HEK293T (cell line): ENCODE results near the gene PRKAR1B.

Source experiments
- CTCF ChIA-PET: fragments of 350-600 bp; formaldehyde crosslinking; extraction: SDS; loops from one replicate; lab custom pipeline; 2021; ENCODE audit warnings: antibody characterized with exemption, inconsistent platforms; lab: Yijun Ruan, JAX
- POLR2A ChIA-PET: fragments of 350-600 bp; formaldehyde crosslinking; extraction: SDS; loops from one replicate; lab custom pipeline; 2020; ENCODE audit warnings: antibody characterized with exemption, inconsistent platforms; lab: Yijun Ruan, JAX
- DNase-seq: peaks from one replicate; pipeline ENCODE4 v3.0.0; 2012; ENCODE audit warnings: mixed read lengths; ENCODE audit errors: extremely low spot score
- ARNT ChIP-seq: fragments of 450-650 bp; IDR thresholded peaks from 2 replicates; pipeline ENCODE4 v1.6.1; 2017; ENCODE audit warnings: mild to moderate bottlenecking
- BHLHE40 ChIP-seq: fragments of 450-650 bp; IDR thresholded peaks from 2 replicates; pipeline ENCODE4 v1.6.1; 2016; ENCODE audit warnings: mild to moderate bottlenecking, moderate library complexity, borderline replicate concordance
- CTBP1 ChIP-seq: fragments of 450-650 bp; IDR thresholded peaks from 2 replicates; pipeline ENCODE4 v1.6.1; 2016; ENCODE audit warnings: borderline replicate concordance
- ELF4 ChIP-seq: fragments of 450-650 bp; IDR thresholded peaks from 2 replicates; pipeline ENCODE4 v1.6.1; 2017; ENCODE audit warnings: antibody characterized with exemption
- FOXA1 ChIP-seq: fragments of 450-650 bp; IDR thresholded peaks from 2 replicates; pipeline ENCODE4 v1.6.1; 2016; ENCODE audit warnings: mild to moderate bottlenecking
- FOXK2 ChIP-seq: fragments of 450-650 bp; IDR thresholded peaks from 2 replicates; pipeline ENCODE4 v1.6.1; 2016; ENCODE audit warnings: mild to moderate bottlenecking
- FOXM1 ChIP-seq: fragments of 450-650 bp; IDR thresholded peaks from 2 replicates; pipeline ENCODE4 v1.6.1; 2017; ENCODE audit warnings: mild to moderate bottlenecking, borderline replicate concordance
- HDGF ChIP-seq: fragments of 450-650 bp; IDR thresholded peaks from 2 replicates; pipeline ENCODE4 v1.6.1; 2017; ENCODE audit warnings: antibody characterized with exemption, borderline replicate concordance
- L3MBTL2 ChIP-seq: fragments of 450-650 bp; conservative IDR thresholded peaks from 2 replicates; pipeline ENCODE4 v1.6.1; 2016; ENCODE audit warnings: mild to moderate bottlenecking
- LEF1 ChIP-seq: fragments of 450-650 bp; IDR thresholded peaks from 2 replicates; pipeline ENCODE4 v1.6.1; 2017; ENCODE audit warnings: mild to moderate bottlenecking, borderline replicate concordance
- NFRKB ChIP-seq: fragments of 450-650 bp; IDR thresholded peaks from 2 replicates; pipeline ENCODE4 v1.6.1; 2016; ENCODE audit warnings: mild to moderate bottlenecking, moderate library complexity
- SP1 ChIP-seq: fragments of 450-650 bp; IDR thresholded peaks from 2 replicates; pipeline ENCODE4 v1.6.1; 2017
- SUZ12 ChIP-seq: fragments of 450-650 bp; IDR thresholded peaks from 2 replicates; pipeline ENCODE4 v1.6.1; 2016; ENCODE audit warnings: mild to moderate bottlenecking
- TARDBP ChIP-seq: fragments of 450-650 bp; IDR thresholded peaks from 2 replicates; pipeline ENCODE4 v1.6.1; 2016
- ZNF384 ChIP-seq: fragments of 450-650 bp; IDR thresholded peaks from 2 replicates; pipeline ENCODE4 v1.6.1; 2016
- TF ChIP-seq, protein P1 (sequence below): fragments of 450-650 bp; IDR thresholded peaks from 2 replicates; pipeline ENCODE4 v1.6.1; 2016

PRKAR1B gene

DNA sequence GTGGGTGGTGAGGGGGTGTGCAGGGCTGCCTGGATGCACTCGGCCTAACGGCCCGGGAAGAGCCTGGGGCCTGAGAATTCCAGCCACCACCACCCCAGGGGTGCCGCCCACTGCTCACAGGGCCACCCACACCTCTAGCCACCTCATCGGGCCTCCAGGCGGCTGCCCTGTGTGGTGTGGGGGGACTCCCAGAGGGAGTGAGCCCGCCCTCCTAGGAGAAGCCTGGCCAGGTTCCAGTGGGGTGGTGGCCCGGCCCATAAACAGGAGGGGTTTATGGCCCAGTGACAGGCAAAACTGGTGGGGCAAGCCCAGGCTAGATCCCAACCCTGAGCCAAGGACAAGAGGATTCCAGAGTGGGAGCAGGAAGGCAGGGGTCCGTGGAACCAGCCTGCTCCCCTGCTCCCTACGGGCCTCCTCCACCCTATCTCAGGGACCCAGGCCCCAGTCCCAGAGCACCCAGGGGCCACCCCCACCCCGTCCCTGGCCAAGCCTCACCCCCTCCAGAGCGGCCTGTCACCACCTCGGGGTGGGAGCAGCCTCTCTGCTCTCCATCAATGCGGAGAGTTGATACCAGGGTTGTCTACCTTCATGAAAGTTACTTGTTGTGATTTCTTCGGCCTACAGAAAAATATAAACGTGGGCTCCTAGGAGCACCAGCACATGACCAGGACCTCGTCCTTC, 187.2 kb downstream of the PRKAR1B start:
- TF ChIP-seq SUZ12 = no peak
- no peak for TF ChIP-seq FOXM1
- TF ChIP-seq, protein P1, sequence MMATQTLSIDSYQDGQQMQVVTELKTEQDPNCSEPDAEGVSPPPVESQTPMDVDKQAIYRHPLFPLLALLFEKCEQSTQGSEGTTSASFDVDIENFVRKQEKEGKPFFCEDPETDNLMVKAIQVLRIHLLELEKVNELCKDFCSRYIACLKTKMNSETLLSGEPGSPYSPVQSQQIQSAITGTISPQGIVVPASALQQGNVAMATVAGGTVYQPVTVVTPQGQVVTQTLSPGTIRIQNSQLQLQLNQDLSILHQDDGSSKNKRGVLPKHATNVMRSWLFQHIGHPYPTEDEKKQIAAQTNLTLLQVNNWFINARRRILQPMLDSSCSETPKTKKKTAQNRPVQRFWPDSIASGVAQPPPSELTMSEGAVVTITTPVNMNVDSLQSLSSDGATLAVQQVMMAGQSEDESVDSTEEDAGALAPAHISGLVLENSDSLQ = no peak
- no peak for TF ChIP-seq CTBP1
- TF ChIP-seq SP1 = no peak
- no peak for TF ChIP-seq TARDBP
- DNase-seq = no peak
- ChIA-PET POLR2A (no interaction called here), CTCF (no interaction called here)

DNA sequence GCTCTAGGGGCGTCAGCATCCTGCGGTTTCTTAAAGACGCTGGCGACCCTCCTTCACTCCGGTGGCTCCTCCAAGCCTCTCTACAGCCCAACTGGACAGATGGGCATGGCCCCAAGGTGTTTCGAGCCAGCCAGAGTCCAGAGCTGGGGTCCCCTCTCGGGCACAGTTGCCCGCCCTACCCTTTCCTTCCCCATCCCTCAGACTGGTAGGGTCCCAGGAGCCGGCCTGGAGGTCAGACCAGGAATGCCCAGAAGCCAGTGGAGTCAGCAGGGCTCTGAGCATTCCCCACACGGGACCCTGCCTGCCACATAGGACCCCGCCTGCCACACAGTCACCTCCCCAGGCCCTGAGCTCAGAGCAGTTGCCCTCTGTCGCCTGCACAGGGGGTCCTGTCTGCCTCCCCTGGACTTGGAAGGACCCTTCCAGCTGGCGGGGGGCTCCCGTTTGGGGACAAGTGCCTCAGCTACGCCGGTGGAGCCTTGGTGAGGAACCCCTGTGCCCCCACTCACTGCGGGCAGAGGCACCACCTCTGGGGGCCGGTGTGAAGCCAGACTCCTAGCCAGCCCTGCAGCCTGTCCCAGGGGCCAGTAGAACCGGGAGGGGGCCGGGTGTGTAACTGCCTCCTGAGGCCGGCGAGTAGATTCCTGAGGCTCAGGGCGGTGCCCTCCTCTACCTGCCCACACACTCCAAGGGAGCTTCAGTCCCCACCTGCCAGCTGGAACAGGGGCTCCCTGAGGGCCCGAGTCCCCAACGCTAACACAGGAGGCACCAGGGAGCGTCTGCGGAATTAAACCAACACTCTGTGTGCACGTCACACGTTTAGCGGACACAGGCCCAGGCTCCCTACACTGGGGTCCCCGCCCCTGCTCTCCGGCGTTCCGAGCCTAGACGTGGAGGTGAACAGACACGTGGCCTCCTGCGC, 188.1 kb downstream of the PRKAR1B start:
- TF ChIP-seq FOXK2 = no peak
- TF ChIP-seq BHLHE40 = no peak
- no peak for TF ChIP-seq NFRKB
- TF ChIP-seq FOXA1 = no peak
- no peak for TF ChIP-seq HDGF
- TF ChIP-seq CTBP1 = no peak
- no peak for TF ChIP-seq SP1
- no peak for TF ChIP-seq ELF4
- no peak for TF ChIP-seq FOXM1
- TF ChIP-seq, protein P1 = no peak
- no peak for TF ChIP-seq ZNF384
- TF ChIP-seq LEF1 = no peak
- TF ChIP-seq ARNT = no peak
- TF ChIP-seq SUZ12 = no peak
- no peak for TF ChIP-seq L3MBTL2
- no peak for TF ChIP-seq TARDBP
- POLR2A ChIA-PET = no interaction called here
- CTCF ChIA-PET = no interaction called here
- no peak for DNase-seq

DNA sequence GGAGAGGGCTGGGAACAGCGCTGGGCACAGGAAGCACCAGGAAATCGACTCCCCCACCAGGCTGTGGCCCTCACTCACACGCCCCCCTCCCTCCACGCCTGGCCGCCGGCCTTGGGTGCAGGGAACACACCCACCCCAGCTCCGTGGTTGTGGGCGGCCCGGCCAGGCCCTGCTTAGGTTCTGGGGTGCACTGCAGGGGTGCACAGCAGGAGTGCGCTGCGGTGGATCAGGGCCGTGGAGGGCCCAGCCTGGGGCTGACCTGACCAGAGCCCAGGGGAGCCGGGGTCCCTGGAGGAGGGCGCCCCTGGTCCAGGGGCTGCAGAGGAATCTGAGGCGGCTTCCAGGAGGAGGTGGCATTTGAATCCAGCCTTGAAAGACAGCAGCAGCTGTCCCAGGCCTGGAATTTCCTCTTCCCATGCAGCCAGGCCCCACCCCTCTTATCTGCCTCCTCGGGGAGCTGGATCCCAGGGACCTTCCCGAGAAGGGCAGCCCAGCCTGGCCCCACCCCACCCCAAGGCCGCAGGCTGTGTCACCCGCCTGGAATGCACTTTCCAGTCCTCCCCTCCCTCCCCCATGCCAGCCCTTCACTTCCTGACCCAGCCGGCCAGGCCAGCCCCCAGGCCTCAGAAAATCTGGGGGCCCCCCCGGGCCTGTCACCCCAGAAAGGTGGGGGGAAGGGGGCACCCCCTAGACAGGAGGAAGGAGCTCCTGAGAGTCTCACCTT, 189.0 kb downstream of the PRKAR1B start:
- TF ChIP-seq, protein P1 = no peak
- no peak for TF ChIP-seq FOXK2
- no peak for TF ChIP-seq SP1
- TF ChIP-seq NFRKB = no peak
- no peak for TF ChIP-seq CTBP1
- TF ChIP-seq FOXM1 = no peak
- TF ChIP-seq L3MBTL2 = no peak
- TF ChIP-seq ARNT = no peak
- TF ChIP-seq LEF1 = no peak
- no peak for TF ChIP-seq TARDBP
- TF ChIP-seq SUZ12 = no peak
- TF ChIP-seq BHLHE40 = no peak
- TF ChIP-seq ELF4 = no peak
- TF ChIP-seq ZNF384 = no peak
- no peak for TF ChIP-seq HDGF
- TF ChIP-seq FOXA1 = no peak
- ChIA-PET CTCF (no interaction called here), POLR2A (no interaction called here)
- no peak for DNase-seq

DNA sequence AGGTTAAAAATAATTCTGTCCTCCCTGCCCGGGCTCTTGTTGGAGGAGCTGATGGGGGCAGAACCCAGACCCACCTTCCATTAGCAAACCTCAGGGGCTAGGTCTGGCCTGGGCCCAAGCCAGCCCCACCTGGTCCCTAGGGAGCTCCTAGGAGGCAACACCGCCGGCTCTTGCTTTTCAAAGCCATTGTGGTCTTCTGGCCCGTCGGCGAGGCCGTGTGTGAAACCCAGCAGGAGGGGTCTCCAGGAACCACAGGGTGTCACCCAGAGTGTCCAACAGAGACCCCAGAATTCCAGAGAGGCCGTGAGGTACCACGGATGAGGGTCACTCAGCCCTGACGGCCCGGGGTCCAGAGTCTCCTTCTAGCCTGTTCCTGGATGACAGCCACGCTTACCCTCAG, 190.8 kb downstream of the PRKAR1B start:
- CTCF ChIA-PET = no interaction called here
- TF ChIP-seq HDGF = no peak
- no peak for TF ChIP-seq L3MBTL2
- TF ChIP-seq, protein P1 = no peak
- no peak for TF ChIP-seq ZNF384
- no peak for TF ChIP-seq FOXM1
- TF ChIP-seq LEF1 = no peak
- TF ChIP-seq ARNT = no peak
- no peak for TF ChIP-seq ELF4
- no peak for TF ChIP-seq FOXA1
- no peak for TF ChIP-seq BHLHE40
- TF ChIP-seq SP1 = no peak
- no peak for TF ChIP-seq CTBP1
- TF ChIP-seq NFRKB = no peak
- TF ChIP-seq TARDBP = no peak
- TF ChIP-seq FOXK2 = no peak
- TF ChIP-seq SUZ12 = no peak
- POLR2A ChIA-PET = no interaction called here
- DNase-seq = no peak
